ENCODE results near the gene GRK6. TPM values are rescaled to one million over a fixed set of nuclear protein-coding genes. Genes with fewer than 3 reads are reported as not detected.

Gene GRK6
- total RNA-seq, 1 experiment from 2014 or later, result 75.2 TPM

DNA sequence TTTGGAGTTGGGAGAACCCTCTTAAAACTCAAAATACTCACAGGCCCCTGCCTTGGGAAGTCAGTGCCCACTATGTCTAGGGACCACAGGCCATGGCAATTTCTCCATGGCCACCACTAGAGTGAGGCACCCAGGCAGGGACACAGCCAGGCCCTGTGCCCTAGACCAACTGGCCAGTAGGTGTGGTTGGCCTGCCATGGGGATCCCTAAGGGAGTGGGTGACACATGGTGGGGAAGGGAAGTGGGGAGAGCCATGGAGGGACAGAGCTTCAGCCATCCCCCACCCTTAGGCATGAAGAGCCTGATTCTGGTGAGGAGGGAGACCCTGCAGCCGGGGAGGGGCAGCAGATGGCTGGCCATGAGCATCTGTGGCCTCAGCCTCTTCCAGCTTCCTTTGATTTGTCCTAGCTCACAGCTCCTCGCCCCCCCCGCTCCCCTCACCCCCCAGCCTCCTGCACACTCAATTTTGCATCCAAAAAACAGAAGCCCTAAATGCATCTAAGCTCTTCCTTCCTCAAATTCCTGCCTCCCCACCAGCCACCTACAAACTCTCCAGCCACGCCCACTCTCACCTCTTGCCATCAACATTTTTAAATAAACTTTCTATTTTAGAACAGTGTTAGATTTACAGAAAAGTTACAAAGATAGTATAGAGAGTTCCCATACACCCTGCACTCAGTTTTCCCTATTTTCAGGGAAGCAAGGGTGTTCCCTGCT is 48.5 kb downstream of the GRK6 start:
- no CpG with 5 or more reads among the region's 4 CpGs for WGBS (ENCODE audit: extremely low coverage, insufficient read length, low lambda C conversion rate)
- Histone ChIP-seq H2BK12ac (ENCODE audit: insufficient read length, low read depth, low read length) (no peak overlapping the region), H3K9ac (ENCODE audit: extremely low read depth, insufficient read length, low read length) (no peak overlapping the region), H3K4me1 (ENCODE audit: insufficient read depth, low read length) (peaks cover 24% of the 10 kb centered on the region; the same call in 1 of the 2 replicates), H2BK15ac (ENCODE audit: low read depth, low read length) (no peak overlapping the region), H4K5ac (ENCODE audit: insufficient read length, low read depth, low read length) (no peak overlapping the region), H3K14ac (ENCODE audit: insufficient read depth, low read length) (no peak overlapping the region; the same call in 1 of the 2 replicates), H3K27me3 (ENCODE audit: insufficient read depth, low read length) (no peaks in the 10 kb centered on the region), H3K79me2 (ENCODE audit: insufficient read depth, low read length) (peaks cover 24% of the 10 kb centered on the region; the same call in 1 of the 2 replicates), H4K20me1 (ENCODE audit: control insufficient read depth, insufficient read depth, insufficient read length) (no peaks in the 10 kb centered on the region), H4K8ac (replicated peaks; ENCODE audit: insufficient read length, low read depth, low read length) (no peak overlapping the region), H3K4me2 (ENCODE audit: insufficient read depth, insufficient read length, low read length) (no peak overlapping the region), H2BK20ac (ENCODE audit: low read depth, low read length, poor library complexity, severe bottlenecking) (no peak overlapping the region), H3K23me2 (ENCODE audit: insufficient read length, low read depth, low read length, poor library complexity, severe bottlenecking) (peaks cover 4% of the 10 kb centered on the region), H3K27ac (ENCODE audit: insufficient read length, low read depth, low read length) (no peak overlapping the region), H3K18ac (ENCODE audit: insufficient read length, low read depth, low read length) (no peak overlapping the region), H2AK5ac (ENCODE audit: insufficient read length, low read length) (no peak overlapping the region), H3K4ac (ENCODE audit: low read depth, low read length) (no peak overlapping the region), H2BK5ac (ENCODE audit: insufficient read length, low read length) (no peak overlapping the region), H2BK120ac (ENCODE audit: low read depth, low read length, poor library complexity, severe bottlenecking) (no peak overlapping the region), H3T11ph (ENCODE audit: low read length) (no peak overlapping the region), H3K56ac (ENCODE audit: insufficient read length, low read depth, low read length) (no peak overlapping the region), H3K23ac (ENCODE audit: insufficient read length, low read depth, low read length) (no peak overlapping the region), H4K91ac (ENCODE audit: insufficient read length, low read depth, low read length) (no peak overlapping the region), H3K9me3 (ENCODE audit: control insufficient read depth, low read depth, low read length) (no peaks in the 10 kb centered on the region), H3K79me1 (ENCODE audit: insufficient read depth, low read depth, low read length, poor library complexity, severe bottlenecking) (peaks cover 6% of the 10 kb centered on the region), H2AFZ (ENCODE audit: low read length) (no peak overlapping the region)
- peak overlapping the region in 1 of 3 experiments; percentile 2; a peak in 2 of 7 replicates for H3K27ac Mint-ChIP-seq
- peaks cover 20 to 35% (median 33%) of the 10 kb centered on the region in 3 experiments for H3K36me3 Mint-ChIP-seq (ENCODE audit: insufficient read depth in 1 of 3, low read depth in 3 of 3)
- peaks cover 41 to 58% of the 10 kb centered on the region in 2 experiments for H3K4me1 Mint-ChIP-seq
- H3K4me3 Mint-ChIP-seq, result peak overlapping the region; percentile 4 to 59; a peak in 4 of 5 replicates
- DNase-seq, result no peak
- TF ChIP-seq, protein P1, sequence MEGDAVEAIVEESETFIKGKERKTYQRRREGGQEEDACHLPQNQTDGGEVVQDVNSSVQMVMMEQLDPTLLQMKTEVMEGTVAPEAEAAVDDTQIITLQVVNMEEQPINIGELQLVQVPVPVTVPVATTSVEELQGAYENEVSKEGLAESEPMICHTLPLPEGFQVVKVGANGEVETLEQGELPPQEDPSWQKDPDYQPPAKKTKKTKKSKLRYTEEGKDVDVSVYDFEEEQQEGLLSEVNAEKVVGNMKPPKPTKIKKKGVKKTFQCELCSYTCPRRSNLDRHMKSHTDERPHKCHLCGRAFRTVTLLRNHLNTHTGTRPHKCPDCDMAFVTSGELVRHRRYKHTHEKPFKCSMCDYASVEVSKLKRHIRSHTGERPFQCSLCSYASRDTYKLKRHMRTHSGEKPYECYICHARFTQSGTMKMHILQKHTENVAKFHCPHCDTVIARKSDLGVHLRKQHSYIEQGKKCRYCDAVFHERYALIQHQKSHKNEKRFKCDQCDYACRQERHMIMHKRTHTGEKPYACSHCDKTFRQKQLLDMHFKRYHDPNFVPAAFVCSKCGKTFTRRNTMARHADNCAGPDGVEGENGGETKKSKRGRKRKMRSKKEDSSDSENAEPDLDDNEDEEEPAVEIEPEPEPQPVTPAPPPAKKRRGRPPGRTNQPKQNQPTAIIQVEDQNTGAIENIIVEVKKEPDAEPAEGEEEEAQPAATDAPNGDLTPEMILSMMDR (conservative IDR thresholded peaks at IDR 0.05), result no peak
- no peaks in the 10 kb centered on the region; the same call in 1 of the 2 replicates for H3K27me3 Mint-ChIP-seq (ENCODE audit: low read depth)
- no peaks in the 10 kb centered on the region for H3K9me3 Mint-ChIP-seq
